Activated T-cell treated with anti-CD3 and anti-CD28 coated beads, Interleukin-2, amount 50 U/mL, for 4 hours (primary cell): ENCODE data around the gene ZNF268. TPM values are rescaled to one million over a fixed set of nuclear protein-coding genes. Genes with fewer than 3 reads are reported as not detected.
"Not testable (repeated sequence)": the region's sequence is repeated elsewhere in the genome, so short reads cannot be mapped to it uniquely, and the experiment has no call there.

Experiments used
- ATAC-seq, 2 donors: fragments of 200-7000 bp; cut with Tn5 transposase; one replicate each; pipeline ENCODE4 v1.10.0; 2021
- DNase-seq: peaks from one replicate; pipeline ENCODE4 v3.0.0-alpha.2; 2020
- H3K27me3 Mint-ChIP-seq: one replicate; pipeline ENCODE4 v1.8.0; 2021; ENCODE audit warnings: low read depth, mixed read lengths
- H3K36me3 Mint-ChIP-seq: one replicate; pipeline ENCODE4 v1.8.0; 2022; ENCODE audit warnings: mixed read lengths; ENCODE audit not compliant: insufficient read depth
- H3K4me1 Mint-ChIP-seq: one replicate; pipeline ENCODE4 v1.8.0; 2021; ENCODE audit warnings: low read depth, mixed read lengths
- H3K4me3 Mint-ChIP-seq: one replicate; pipeline ENCODE4 v1.8.0; 2021; ENCODE audit warnings: mild to moderate bottlenecking, moderate library complexity, mixed read lengths
- H3K9me3 Mint-ChIP-seq: one replicate; pipeline ENCODE4 v1.8.0; 2021; ENCODE audit warnings: mixed read lengths
- total RNA-seq, 3 donors: library from RNA; stranded (reverse); gene quantifications; one replicate each; pipeline ENCODE4 v1.2.1, GENCODE V29; 2021

ZNF268 gene
- total RNA-seq, 3 donors from 2014 or later = 17.7 to 19.8 (median 18.0) TPM

- Mint-ChIP-seq H3K9me3 (peaks cover 8% of the 10 kb centered on the region), H3K27me3 (no peaks in the 10 kb centered on the region), H3K4me1 (no peaks in the 10 kb centered on the region), H3K4me3 (no peak overlapping the region), H3K36me3 (no peaks in the 10 kb centered on the region)
- DNase-seq (no peak), ATAC-seq (no peak)
Observed at GRCh38 chr12:133236556-133236955, 55.3 kb downstream of the ZNF268 start.

GRCh38 chr12:133251732-133252131 lies 70.4 kb downstream of the ZNF268 start:
- ATAC-seq (no peak), DNase-seq (no peak)
- peaks cover 11% of the 10 kb centered on the region for H3K27me3 Mint-ChIP-seq
- H3K4me3 Mint-ChIP-seq = no peak overlapping the region
- peaks cover 45% of the 10 kb centered on the region for H3K9me3 Mint-ChIP-seq
- H3K4me1 Mint-ChIP-seq = no peaks in the 10 kb centered on the region
- H3K36me3 Mint-ChIP-seq = peaks cover 2% of the 10 kb centered on the region

GRCh38 chr12:133255833-133256232 lies 74.5 kb downstream of the ZNF268 start:
- not testable (repeated sequence) for H3K36me3 Mint-ChIP-seq, ATAC-seq, H3K4me1 Mint-ChIP-seq, H3K27me3 Mint-ChIP-seq, DNase-seq, H3K4me3 Mint-ChIP-seq
- peaks cover 32% of the 10 kb centered on the region for H3K9me3 Mint-ChIP-seq

GRCh38 chr12:133256321-133256720 lies 75.0 kb downstream of the ZNF268 start:
- ATAC-seq = no peak

GRCh38 chr12:133264173-133264572 lies 82.9 kb downstream of the ZNF268 start:
- H3K36me3 Mint-ChIP-seq = no peaks in the 10 kb centered on the region
- H3K27me3 Mint-ChIP-seq = no peaks in the 10 kb centered on the region
- DNase-seq = no peak
- no peak for ATAC-seq
- H3K4me3 Mint-ChIP-seq = no peak overlapping the region
- H3K4me1 Mint-ChIP-seq = no peaks in the 10 kb centered on the region
- H3K9me3 Mint-ChIP-seq = peaks cover 4% of the 10 kb centered on the region

More at GRCh38 chr12:133256321-133256720, 75.0 kb downstream of the ZNF268 start:
- Mint-ChIP-seq H3K9me3 (peaks cover 32% of the 10 kb centered on the region), H3K4me3 (no peak overlapping the region), H3K36me3 (no peaks in the 10 kb centered on the region), H3K27me3 (peaks cover 5% of the 10 kb centered on the region), H3K4me1 (no peaks in the 10 kb centered on the region)
- no peak for DNase-seq

Other genes with a start within 250 kb of the ZNF268 start
- gene ZNF605, start 225.2 kb upstream of the ZNF268 start, total RNA-seq = 1 to 10 TPM; 3.9 to 5.0 (median 4.9) TPM
- 10 to 100 TPM; 19.4 to 30.2 (median 24.0) TPM for gene ZNF26, start 195.1 kb upstream of the ZNF268 start, total RNA-seq
- 10 to 100 TPM; 11.5 to 15.6 (median 12.5) TPM for gene ZNF84, start 144.0 kb upstream of the ZNF268 start, total RNA-seq
- gene ZNF140, start 100.6 kb upstream of the ZNF268 start, total RNA-seq = 10 to 100 TPM; 10.4 to 15.0 (median 13.4) TPM
- 1 to 10 TPM; 1.4 to 1.6 (median 1.6) TPM for gene ZNF891, start 51.2 kb upstream of the ZNF268 start, total RNA-seq
- gene ZNF10, start 50.9 kb upstream of the ZNF268 start, total RNA-seq = 1 to 10 TPM; 2.4 to 3.5 (median 2.6) TPM
- not detected for gene ANHX, start 54.4 kb downstream of the ZNF268 start, total RNA-seq